SK-N-MC (cell line): ENCODE results near the gene BTBD6.

Experiments used
- EZH2 ChIP-seq: fragments of 200-600 bp; sonication (generic); IDR thresholded peaks from one replicate; pipeline ENCODE4 v1.6.1; 2017; ENCODE audit warnings: antibody characterized with exemption
- FOXP2 ChIP-seq: optimal IDR thresholded peaks from 2 replicates; pipeline ENCODE3; 2011; ENCODE audit warnings: mild to moderate bottlenecking, moderate library complexity; ENCODE audit not compliant: insufficient read depth; ENCODE audit errors: extremely low read length, control extremely low read depth
- POLR2AphosphoS5 ChIP-seq: IDR thresholded peaks from 2 replicates; pipeline ENCODE4 v1.6.1; 2012; ENCODE audit warnings: mild to moderate bottlenecking, low read depth, low read length, borderline replicate concordance

- TF ChIP-seq POLR2AphosphoS5 (no peak), EZH2 (no peak), FOXP2 (no peak)
These were observed 23.3 kb upstream of the BTBD6 start for GRCh38 chr14:105224845-105225570.
